Measurements from ENCODE around the gene C12orf50.

C12orf50 gene

GRCh38 chr12:87952223-87952622 is 77.0 kb downstream of the C12orf50 start:
- TF ChIP-seq CTCF (IDR thresholded peaks at IDR 0.05; ENCODE audit: low read depth, low read length, missing control alignments): no peak
- no peak overlapping the region for H3K4me3 ChIP-seq (replicated peaks; ENCODE audit: low read depth, low read length)
- no peak for DNase-seq (ENCODE audit: extremely low read depth, low read depth)

- DNase-seq (ENCODE audit: extremely low read depth, low read depth): no peak
- TF ChIP-seq CTCF (IDR thresholded peaks at IDR 0.05; ENCODE audit: low read depth, low read length, missing control alignments): no peak
- no peak overlapping the region for H3K4me3 ChIP-seq (replicated peaks; ENCODE audit: low read depth, low read length)
Measured at GRCh38 chr12:87943762-87944161, 85.4 kb downstream of the C12orf50 start.

GRCh38 chr12:87943023-87943422 is 86.2 kb downstream of the C12orf50 start:
- TF ChIP-seq CTCF (IDR thresholded peaks at IDR 0.05; ENCODE audit: low read depth, low read length, missing control alignments): no peak
- DNase-seq (ENCODE audit: extremely low read depth, low read depth): no peak
- H3K4me3 ChIP-seq (replicated peaks; ENCODE audit: low read depth, low read length): no peak overlapping the region

- H3K4me3 ChIP-seq (replicated peaks; ENCODE audit: low read depth, low read length): no peak overlapping the region
- DNase-seq (ENCODE audit: extremely low read depth, low read depth): no peak
- TF ChIP-seq CTCF (IDR thresholded peaks at IDR 0.05; ENCODE audit: low read depth, low read length, missing control alignments): no peak
Measured at GRCh38 chr12:87939182-87939581, 90.0 kb downstream of the C12orf50 start.

GRCh38 chr12:87935216-87935615 is 94.0 kb downstream of the C12orf50 start:
- no peak for DNase-seq (ENCODE audit: extremely low read depth, low read depth)
- H3K4me3 ChIP-seq (replicated peaks; ENCODE audit: low read depth, low read length): no peak overlapping the region
- TF ChIP-seq CTCF (IDR thresholded peaks at IDR 0.05; ENCODE audit: low read depth, low read length, missing control alignments): no peak

GRCh38 chr12:87933991-87934390 is 95.2 kb downstream of the C12orf50 start:
- TF ChIP-seq CTCF (IDR thresholded peaks at IDR 0.05; ENCODE audit: low read depth, low read length, missing control alignments): no peak
- DNase-seq (ENCODE audit: extremely low read depth, low read depth): no peak
- H3K4me3 ChIP-seq (replicated peaks; ENCODE audit: low read depth, low read length): no peak overlapping the region

GRCh38 chr12:87931812-87932211 is 97.4 kb downstream of the C12orf50 start:
- no peak overlapping the region for H3K4me3 ChIP-seq (replicated peaks; ENCODE audit: low read depth, low read length)
- DNase-seq (ENCODE audit: extremely low read depth, low read depth): no peak
- TF ChIP-seq CTCF (IDR thresholded peaks at IDR 0.05; ENCODE audit: low read depth, low read length, missing control alignments): no peak

Measured in HFF-Myc (cell line).